K562 (cell line): Measurements from ENCODE around the gene DCUN1D2. TPM values are rescaled to one million over a fixed set of nuclear protein-coding genes. Genes with fewer than 3 reads are reported as not detected.
A peak's percentile ranks its signal among the peaks of the same experiment; 100 is the strongest.

Experiments
- CCNT2 ChIP-seq: IDR thresholded peaks from 2 replicates; pipeline ENCODE4 v1.6.1; 2011; ENCODE audit warnings: borderline replicate concordance, low read depth, mild to moderate bottlenecking, moderate library complexity, mixed read lengths, low read length; ENCODE audit not compliant: insufficient read length; ENCODE audit errors: extremely low read depth
- CXXC5 ChIP-seq: fragments of 250-450 bp; sonication (Bioruptor Pico); IDR thresholded peaks from 2 replicates; pipeline ENCODE4 v1.8.0; 2022; ENCODE audit warnings: inconsistent platforms, mild to moderate bottlenecking, moderate library complexity
- HDAC1 ChIP-seq, 2 experiments: fragments of 450-650 bp; IDR thresholded peaks; 2 replicates each; pipeline ENCODE4 v1.6.1; 2016 to 2017; ENCODE audit warnings: inconsistent platforms in 1 of 2, mild to moderate bottlenecking in 1 of 2, moderate library complexity in 1 of 2
- HOMEZ ChIP-seq: fragments of 250-450 bp; sonication (Bioruptor Pico); IDR thresholded peaks from 2 replicates; pipeline ENCODE4 v1.4.0; 2020; ENCODE audit warnings: mild to moderate bottlenecking, moderate library complexity
- MTA1 ChIP-seq: fragments of 450-650 bp; IDR thresholded peaks from 2 replicates; pipeline ENCODE4 v1.6.1; 2017; ENCODE audit warnings: borderline replicate concordance
- NCOA1 ChIP-seq: fragments of 450-650 bp; IDR thresholded peaks from 2 replicates; pipeline ENCODE4 v1.6.1; 2016; ENCODE audit warnings: low read depth
- NFIC ChIP-seq: fragments of 450-650 bp; IDR thresholded peaks from 2 replicates; pipeline ENCODE4 v1.6.1; 2017; ENCODE audit warnings: mild to moderate bottlenecking, inconsistent platforms
- NFIX ChIP-seq: fragments of 250-450 bp; sonication (Bioruptor Pico); IDR thresholded peaks from 2 replicates; pipeline ENCODE4 v1.4.0; 2020; ENCODE audit warnings: low read depth, mild to moderate bottlenecking, moderate library complexity
- PKNOX1 ChIP-seq: fragments of 450-650 bp; IDR thresholded peaks from 2 replicates; pipeline ENCODE4 v1.6.1; 2016
- RBBP5 ChIP-seq: fragments of 200-600 bp; sonication (generic); IDR thresholded peaks from 2 replicates; pipeline ENCODE4 v1.6.1; 2012; ENCODE audit warnings: borderline replicate concordance, mild to moderate bottlenecking, low read length, control low read depth, inconsistent platforms; ENCODE audit not compliant: insufficient read depth, poor library complexity, severe bottlenecking
- RREB1 ChIP-seq: fragments of 250-450 bp; sonication (Bioruptor Pico); IDR thresholded peaks from 2 replicates; pipeline ENCODE4 v1.4.0; 2020
- SREBF1 ChIP-seq: fragments of 150-350 bp; IDR thresholded peaks from 2 replicates; pipeline ENCODE4 v1.6.1; 2014; ENCODE audit warnings: antibody characterized with exemption, low read depth, low read length, borderline replicate concordance
- SRF ChIP-seq, 2 experiments: fragments of 250-450, 450-650 bp in 1 of 2; sonication (Bioruptor Pico) in 1 of 2; sonication (generic) in 1 of 2; formaldehyde crosslinking; IDR thresholded peaks; 2 replicates each; pipeline versions ENCODE4 v1.5.0 to v1.5.1; 2020 to 2022; ENCODE audit warnings: mild to moderate bottlenecking in 1 of 2, missing genetic modification reagents in 1 of 2
- TEAD4 ChIP-seq, 2 experiments: sonication (generic) in 1 of 2; formaldehyde crosslinking in 1 of 2; IDR thresholded peaks; 2 replicates each; pipeline versions ENCODE4 v1.6.1 to v1.8.0; 2012 to 2022; ENCODE audit warnings: borderline replicate concordance in 1 of 2, inconsistent platforms in 1 of 2, low read length in 1 of 2, mild to moderate bottlenecking in 1 of 2, missing genetic modification reagents in 1 of 2
- ZNF217 ChIP-seq: sonication (generic); formaldehyde crosslinking; IDR thresholded peaks from 2 replicates; pipeline ENCODE4 v1.8.0; 2022; ENCODE audit warnings: mild to moderate bottlenecking, missing genetic modification reagents
- ZNF3 ChIP-seq: fragments of 250-450 bp; sonication (Bioruptor Pico); IDR thresholded peaks from 2 replicates; pipeline ENCODE4 v1.5.0; 2021; ENCODE audit warnings: mild to moderate bottlenecking, moderate library complexity
- polyA plus RNA-seq, 8 experiments: library from polyadenylated mRNA; depleted of rRNA in 4 of 8; stranded (reverse) in 5 of 8; unstranded in 3 of 8; fragments of >200 nt; fragmentation: Nextera tagmentation in 2 of 8; fragmentation: Illumina TruSeq in 1 of 8; extraction: Ambion mirVana in 2 of 8; extraction: Trizol in 1 of 8; gene quantifications; 2 replicates each; pipeline versions ENCODE4 v1.2.1 to v1.2.3, GENCODE V29; 2011 to 2014; ENCODE audit warnings: inconsistent platforms in 1 of 8, missing spikeins in 1 of 8
- total RNA-seq, 7 experiments: library from RNA; depleted of rRNA in 6 of 7; stranded (reverse); fragments of >200 nt in 6 of 7; fragmentation: Illumina TruSeq in 2 of 7; extraction: Trizol in 2 of 7; gene quantifications; 2 replicates each; pipeline versions ENCODE4 v1.2.1 to v1.2.3, GENCODE V29; 2011 to 2021; ENCODE audit warnings: low replicate concordance in 1 of 7

The DCUN1D2 gene
- total and polyA plus RNA-seq, 9 of the 15 experiments (the other 6 are each of a cell fraction or from before 2014, with no cell fraction given), result 2.1 to 16.8 (median 11.1) TPM

GRCh38 chr13:113490496-113491417 is at the start of gene DCUN1D2 (continued):
- TF ChIP-seq MTA1 (peak; percentile 74; the same call in 1 of the 2 replicates), NFIC (peak; percentile 33), SREBF1 (no peak), ZNF3 (CRISPR knock-in tag) (no peak), HDAC1 (IDR thresholded peaks at IDR 0.05) (peak in 1 of 2 experiments; percentile 61; a peak in 1 of 4 replicates), TEAD4 (IDR thresholded peaks at IDR 0.05; ENCODE audit: low read length) (no peak), TEAD4 (CRISPR knock-in tag; IDR thresholded peaks at IDR 0.05; ENCODE audit: borderline replicate concordance) (no peak), NCOA1 (no peak), RBBP5 (peak; percentile 14), SRF (CRISPR knock-in tag; IDR thresholded peaks at IDR 0.05) (peak in 1 of 2 experiments; percentile 22; a peak in 1 of 4 replicates), CXXC5 (CRISPR knock-in tag) (peak; percentile 91), PKNOX1 (no peak), ZNF217 (CRISPR knock-in tag) (no peak), HOMEZ (no peak), CCNT2 (peak; percentile 78), RREB1 (CRISPR knock-in tag) (0 out of 2 replicates have a peak, but pooled peaks have one; percentile 33), NFIX (CRISPR knock-in tag) (no peak)
